NCI-H446 (cell line): ENCODE data around the gene IGFL2.
"Not testable (repeated sequence)": the region's sequence is repeated elsewhere in the genome, so short reads cannot be mapped to it uniquely, and the experiment has no call there.

ENCODE experiments used
- DNase-seq, 2 experiments: peaks; one replicate each; lab custom pipeline; 2025; lab: John Stamatoyannopoulos, UW

Gene IGFL2

DNA sequence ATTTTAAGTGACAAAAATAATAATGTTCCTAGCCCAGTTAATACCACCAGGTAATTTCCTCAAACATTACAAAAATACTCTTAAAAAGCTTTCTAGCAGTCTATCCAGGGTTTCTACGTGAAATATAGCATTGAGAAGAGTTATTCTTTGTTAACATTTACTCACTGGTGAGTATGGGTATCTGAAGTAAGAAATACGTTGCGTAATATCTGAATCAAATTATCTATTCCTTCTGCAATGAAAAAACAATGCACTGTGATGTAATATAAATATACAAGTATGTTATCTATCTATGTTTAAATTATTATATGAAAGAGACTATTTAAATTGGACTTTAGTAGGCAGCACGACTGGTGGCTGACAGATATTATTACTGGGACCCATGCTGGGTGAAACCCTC, 5.7 kb upstream of the IGFL2 start:
- no peak for DNase-seq

- no peak for DNase-seq
Observed at GRCh38 chr19:46144756-46145155, 3.3 kb upstream of the IGFL2 start.

- DNase-seq = no peak
Observed at GRCh38 chr19:46147166-46147740, 785 bp upstream of the IGFL2 start.

DNA sequence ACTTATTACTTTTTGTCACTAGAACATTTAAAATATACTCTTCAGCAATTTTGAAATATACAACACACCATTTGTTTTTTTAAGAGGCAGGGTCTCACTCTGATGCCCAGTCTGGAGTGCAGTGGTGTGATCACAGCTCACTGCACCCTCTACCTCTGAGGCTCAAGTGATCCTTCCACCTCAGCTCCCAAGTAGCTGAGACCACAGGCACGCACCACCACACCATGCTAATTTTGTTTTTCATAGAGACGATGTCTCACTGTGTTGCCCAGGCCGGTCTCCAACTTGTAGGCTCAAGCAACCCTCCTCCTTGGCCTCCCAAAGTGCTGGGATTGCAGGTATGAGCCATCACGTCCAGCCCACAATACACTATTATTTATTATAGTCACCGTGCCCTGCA, 2.6 kb downstream of the IGFL2 start:
- no peak for DNase-seq

- DNase-seq = no peak
Observed at GRCh38 chr19:46155237-46155636, 7.2 kb downstream of the IGFL2 start.

DNA sequence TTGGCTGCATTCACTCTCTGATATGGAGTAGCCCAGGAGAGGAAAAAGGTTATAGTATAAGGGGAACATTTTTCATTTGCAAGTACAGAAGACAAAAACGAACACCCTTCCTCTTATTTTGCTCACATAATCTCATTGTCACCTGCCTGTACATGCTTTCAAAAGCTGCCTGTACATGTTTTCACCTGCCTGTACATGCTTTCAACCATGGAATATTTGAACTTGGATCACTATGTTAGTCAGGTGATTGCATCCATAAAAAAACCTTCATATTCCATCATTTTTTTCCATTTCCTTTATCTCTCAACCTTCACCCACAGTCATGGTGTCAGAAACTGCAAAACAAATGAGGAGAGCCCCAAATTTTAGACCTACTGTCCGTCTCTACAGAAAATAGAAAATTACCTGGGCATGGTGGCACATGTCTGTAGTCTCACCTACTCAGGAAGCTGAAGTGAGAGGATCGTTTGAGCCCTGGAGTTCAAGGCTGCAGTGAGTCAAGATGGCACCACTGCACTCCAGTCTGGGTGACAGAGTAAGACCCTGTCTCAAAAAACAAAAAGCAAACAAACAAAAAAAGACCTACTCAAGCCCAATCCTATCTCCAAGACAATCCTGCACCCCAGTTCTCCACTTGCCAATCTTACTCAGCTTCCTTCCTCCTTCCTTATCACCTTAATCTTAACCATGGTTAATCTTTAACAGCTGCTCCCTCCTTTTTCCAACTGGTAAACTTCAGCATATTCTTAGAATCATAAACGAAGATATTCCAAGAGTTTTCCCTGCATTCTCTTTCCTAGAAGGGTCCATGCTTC, 11.6 kb downstream of the IGFL2 start:
- no peak for DNase-seq

- DNase-seq = no peak
Observed at GRCh38 chr19:46160233-46160775, 12.3 kb downstream of the IGFL2 start.

DNA sequence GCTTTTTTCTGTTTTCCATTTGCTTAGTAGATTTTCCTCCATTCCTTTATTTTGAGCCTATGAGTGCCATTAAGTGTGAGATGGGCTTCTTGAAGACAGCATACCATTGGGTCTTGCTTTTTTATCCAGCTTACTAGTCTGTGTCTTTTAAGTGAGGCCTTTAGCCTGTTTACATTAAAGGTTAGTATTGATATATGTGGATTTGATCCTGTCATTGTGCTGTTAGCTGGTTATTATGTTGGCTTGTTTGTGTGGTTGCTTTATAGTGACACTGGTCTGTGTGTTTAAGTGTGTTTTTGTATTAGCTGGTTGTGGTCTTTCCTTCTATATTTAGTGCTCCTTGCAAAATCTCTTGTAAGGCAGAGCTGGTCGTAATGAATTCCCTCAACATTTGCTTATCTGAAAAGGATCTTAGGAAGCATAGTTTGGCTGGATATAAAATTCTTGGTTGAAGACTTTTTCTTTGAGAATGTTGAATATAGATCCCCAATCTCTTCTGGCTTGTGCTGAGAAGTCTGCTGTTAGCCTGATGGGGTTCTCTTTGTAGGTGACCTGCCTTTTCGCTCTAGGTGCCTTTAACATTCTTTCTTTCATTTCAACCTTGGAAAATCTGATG, 13.7 kb downstream of the IGFL2 start:
- not testable (repeated sequence) for DNase-seq

- DNase-seq = no peak
Observed at GRCh38 chr19:46162731-46163130, 14.7 kb downstream of the IGFL2 start.

DNA sequence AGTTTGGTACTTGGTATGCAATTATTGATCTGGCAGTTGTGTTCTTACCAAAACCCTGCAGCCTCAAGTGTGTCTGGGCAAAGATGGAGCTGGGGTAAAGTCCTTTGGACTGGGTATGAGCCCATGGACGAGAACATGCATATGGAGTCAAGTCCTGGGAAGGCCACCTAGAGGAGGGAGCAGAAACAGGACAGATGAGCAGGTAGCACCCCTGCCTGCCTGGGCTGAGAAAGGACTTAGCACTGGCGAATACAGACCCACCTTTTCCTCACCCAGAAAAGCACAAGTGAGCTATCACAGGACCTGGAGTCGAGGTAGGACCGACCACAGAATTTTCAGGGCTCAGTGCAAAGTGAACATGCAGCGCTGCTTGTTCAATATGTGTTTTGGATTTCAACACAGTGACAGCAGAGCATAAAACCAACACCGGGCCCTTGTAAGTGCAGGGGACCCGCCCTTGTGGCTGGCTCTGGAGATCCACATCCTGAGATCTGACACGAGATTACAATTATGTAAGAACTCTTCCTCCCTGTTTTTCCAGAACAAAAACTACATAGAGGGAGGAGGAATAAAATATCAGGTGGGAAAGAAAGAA, 25.9 kb downstream of the IGFL2 start:
- DNase-seq = no peak

GRCh38 chr19:46176116-46176860, 28.2 kb downstream of the IGFL2 start:
- no peak for DNase-seq

DNA sequence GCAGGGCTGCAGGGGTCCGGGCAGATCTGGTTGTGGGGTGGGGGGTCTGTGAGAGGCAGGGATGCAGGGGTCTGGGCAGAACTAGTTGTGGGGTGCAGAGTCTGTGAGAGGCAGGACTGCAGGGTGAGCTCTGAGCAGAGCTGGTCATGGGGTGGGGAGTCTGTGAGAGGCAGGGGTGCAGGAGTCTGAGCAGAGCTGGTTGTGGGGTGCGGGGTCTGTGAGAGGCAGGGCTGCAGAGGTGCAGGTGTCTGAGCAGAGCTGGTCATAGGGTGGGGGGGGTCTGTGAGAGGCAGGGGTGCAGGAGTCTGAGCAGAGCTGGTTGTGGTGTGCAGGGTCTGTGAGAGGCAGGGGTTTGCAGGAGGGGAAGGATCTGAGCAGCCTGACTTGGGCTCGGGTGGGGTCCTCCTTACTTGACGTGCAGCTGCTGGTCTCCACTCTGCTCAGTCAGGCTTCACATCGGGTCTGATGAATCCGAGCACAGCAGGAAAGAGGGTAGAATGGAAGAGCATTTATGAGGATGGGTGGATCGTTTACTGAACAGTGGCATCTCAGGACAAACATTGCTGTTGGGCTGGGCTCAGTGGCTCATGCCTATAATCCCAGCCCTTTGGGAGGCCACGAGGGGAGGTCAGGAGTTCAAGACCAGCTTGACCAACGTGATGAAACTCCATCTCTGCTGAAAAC, 31.2 kb downstream of the IGFL2 start:
- DNase-seq = no peak

DNA sequence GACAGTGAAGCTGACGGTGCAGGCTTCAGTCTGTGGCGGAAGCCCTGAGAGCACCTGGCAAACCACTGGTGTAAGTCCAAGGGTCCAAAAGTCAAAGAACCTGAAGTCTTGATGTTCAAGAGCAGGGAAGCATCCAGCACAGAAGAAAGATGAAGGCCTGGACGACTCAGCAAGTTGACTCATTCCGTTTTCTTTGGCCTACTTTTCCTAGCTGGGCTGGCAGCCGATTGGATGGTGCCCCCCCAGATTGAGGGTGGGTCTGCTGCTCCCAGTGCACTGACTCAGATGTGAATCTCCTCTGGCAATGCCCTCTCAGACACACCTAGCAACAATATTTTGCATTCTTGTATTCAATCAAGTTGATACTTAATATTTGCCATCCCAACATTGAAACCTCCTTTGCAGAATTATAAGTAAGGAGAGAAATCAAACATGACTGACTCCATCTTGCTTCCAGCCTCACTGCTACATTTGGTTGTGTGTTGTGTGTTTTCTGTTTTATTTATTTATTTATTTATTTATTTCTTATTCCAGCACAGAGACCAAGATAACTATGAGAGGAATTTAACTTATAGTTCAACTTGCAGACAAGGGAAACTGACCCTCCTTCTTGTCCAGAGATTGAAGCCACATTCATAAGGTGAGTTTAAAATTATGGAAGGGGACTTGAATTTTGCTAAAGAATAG, 32.8 kb downstream of the IGFL2 start:
- no peak for DNase-seq

GRCh38 chr19:46181388-46181779, 33.3 kb downstream of the IGFL2 start:
- no peak for DNase-seq

- DNase-seq = no peak
Observed at GRCh38 chr19:46182476-46182875, 34.4 kb downstream of the IGFL2 start.

DNA sequence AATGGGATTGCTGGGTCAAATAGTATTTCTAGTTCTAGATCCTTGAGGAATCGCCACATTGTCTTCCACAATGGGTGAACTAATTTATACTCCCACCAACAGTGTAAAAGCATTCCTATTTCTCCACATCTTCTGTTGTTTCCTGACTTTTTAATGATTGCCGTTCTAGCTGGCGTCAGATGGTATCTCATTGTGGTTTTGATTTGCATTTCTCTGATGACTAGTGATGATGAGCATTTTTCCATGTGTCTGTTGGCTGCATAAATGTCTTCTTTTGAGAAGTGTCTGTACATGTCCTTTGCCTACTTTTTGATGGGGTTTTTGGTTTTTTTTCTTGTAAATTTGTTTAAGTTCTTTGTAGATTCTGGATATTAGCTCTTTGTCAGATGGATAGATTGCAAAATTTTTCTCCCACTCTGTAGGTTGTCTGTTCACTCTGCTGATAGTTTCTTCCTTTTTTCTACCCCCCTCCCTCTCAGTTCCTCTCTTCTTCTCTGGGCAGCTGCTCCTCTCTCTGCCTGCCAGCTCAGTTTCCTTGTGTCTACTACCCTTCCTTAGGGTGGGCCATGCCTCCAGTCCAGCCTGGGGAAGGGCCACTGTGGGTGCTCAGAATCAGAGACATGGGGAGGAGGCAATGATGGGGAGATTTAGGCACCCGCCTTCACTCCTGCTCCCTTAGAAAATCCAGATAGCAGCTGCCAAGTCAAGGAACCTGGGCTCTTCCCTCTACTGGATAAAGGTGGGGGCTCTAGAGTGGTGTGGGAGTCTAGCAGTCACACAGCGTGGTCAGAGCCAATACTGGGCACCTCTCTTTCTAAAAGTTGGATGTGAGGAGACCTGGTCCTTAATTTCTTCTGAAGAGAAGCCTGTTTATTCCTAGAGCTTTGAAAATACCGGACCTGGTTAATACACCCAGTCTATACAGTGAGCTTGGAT, 37.0 kb downstream of the IGFL2 start:
- DNase-seq = not testable (repeated sequence)

DNA sequence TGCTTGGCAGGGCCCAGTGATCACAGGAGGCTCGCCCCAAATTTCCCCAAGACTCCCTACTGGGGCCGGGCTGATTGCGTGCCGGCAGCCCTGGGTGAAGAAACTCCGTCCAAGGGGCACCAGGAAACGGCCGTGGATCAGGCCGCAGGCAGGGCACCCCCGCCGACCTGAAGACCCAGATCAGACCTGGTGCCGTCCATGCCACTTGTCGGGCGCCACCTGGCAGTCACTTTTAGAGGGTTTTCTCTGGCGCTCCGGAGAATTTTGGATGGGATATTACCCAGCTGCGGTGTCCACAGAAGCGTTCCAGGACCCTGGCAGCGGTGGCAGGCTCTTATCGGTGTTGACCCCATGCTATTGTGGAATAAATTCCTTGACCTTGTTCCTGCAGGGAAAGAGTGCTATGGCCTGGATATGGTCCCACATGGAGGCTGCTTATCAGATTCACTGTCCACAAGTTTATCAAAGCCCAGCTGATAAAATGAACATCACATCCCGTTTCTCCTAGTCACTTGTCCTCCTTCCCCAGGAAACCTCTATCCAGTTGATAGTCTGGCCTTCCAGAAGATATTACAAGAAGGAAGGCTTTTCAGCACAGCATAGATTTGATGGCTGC, 38.2 kb downstream of the IGFL2 start:
- no peak for DNase-seq

DNA sequence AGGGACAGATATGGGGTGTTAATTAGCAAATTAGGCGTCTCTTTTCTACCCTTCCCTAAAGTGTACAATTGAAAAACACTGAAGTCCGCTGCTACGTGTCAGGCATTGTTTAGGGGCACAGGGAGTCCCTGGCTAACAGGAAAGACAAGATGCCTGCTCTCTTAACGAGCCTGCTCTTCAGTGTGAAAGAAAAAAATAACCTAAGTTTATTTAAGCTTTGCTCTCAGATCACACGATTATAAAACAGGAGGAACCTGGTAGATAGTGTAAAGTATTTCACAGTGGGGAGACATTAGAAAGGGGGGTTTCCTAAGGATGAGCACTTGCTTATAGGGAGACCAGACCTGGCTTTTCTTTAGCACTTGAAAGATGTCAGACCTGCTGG, 38.7 kb downstream of the IGFL2 start:
- DNase-seq = no peak
